ENCODE measurements around the gene ZNF71.

DNA sequence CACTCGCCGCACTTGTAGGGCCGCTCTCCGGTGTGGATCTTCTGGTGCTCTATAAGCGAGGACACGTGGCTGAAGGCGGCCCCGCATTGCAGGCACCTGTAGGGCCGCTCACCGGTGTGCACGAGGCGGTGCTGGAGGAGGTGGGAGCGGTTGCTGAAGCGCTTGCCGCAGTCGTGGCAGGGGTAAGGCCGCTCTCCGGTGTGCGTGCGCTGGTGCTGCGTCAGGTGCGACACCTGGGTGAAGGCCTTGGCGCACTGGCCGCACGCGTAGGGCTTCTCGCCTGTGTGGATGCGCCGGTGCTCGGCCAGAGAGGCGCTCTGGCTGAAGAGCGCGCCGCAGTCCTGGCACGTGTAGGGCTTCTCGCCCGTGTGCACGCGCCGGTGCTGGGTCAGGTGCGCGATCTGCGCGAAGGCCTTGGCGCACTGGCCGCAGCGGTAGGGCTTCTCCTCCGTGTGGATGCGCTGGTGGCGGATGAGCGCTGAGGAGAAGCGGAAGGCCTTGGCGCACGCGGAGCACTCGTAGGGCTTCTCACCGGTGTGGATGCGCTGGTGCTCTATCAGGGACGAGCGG lies 68.9 kb downstream of the ZNF71 start:
- no peak for TF ChIP-seq EZH2 (IDR thresholded peaks at IDR 0.05)
- no peak for TF ChIP-seq POLR2AphosphoS5 (IDR thresholded peaks at IDR 0.05; ENCODE audit: borderline replicate concordance, low read depth, low read length)
- no peak for TF ChIP-seq FOXP2 (optimal IDR thresholded peaks at IDR 0.05; ENCODE audit: control extremely low read depth, extremely low read length, insufficient read depth)
